Activated CD4-positive, alpha-beta T cell treated with anti-CD3 and anti-CD28 coated beads, Interleukin-10, Interleukin-2, amounts not matched to agents 100 ng/mL and 50 ng/mL, durations not matched to agents 16 hours and 8 hours (primary cell): ENCODE results near the gene VPS26C.
"Not testable (repeated sequence)": the region's sequence is repeated elsewhere in the genome, so short reads cannot be mapped to it uniquely, and the experiment has no call there.

Experiments
- DNase-seq: peaks from one replicate; pipeline ENCODE4 v3.0.0-alpha.2; 2020

VPS26C gene

GRCh38 chr21:37267269-37268185 lies at the start of gene VPS26C:
VPS26C (minus strand) TSS chr21:37267334; CDS start chr21:37267294, 40 bp downstream.
- peak; percentile 100 for DNase-seq

- not testable (repeated sequence) for DNase-seq
These were observed 48.9 kb upstream of the VPS26C start for GRCh38 chr21:37316072-37316471.

DNA sequence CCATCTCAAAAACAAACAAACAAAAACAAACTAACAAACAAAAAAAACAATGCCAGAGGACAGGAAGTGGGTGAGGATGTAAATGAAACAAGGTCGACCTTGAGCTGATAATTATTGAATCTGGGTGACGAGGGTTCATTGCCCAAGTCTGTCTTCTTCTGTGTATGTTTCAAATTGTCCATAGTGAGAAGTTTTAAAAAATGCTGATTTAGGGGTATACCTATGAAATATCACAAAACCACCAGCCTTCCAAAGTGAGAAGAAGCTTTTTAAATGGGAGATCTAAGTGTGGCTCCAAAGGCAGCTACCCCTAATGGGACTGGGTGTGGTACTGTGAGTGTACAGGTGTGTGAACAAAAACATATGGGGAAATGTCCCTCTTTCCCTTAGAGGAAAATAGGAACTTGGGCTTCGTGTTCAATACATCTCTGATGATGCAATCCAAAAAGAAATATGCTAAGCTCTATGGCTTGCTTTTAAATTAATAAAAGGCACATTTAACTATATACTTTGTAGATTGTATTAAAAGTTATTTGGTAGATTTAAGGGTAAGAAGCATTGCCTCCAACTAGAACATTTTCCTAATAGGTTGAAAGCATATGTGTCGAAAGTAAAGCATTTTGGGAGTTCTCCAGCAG lies 33.1 kb upstream of the VPS26C start:
- DNase-seq: no peak

DNA sequence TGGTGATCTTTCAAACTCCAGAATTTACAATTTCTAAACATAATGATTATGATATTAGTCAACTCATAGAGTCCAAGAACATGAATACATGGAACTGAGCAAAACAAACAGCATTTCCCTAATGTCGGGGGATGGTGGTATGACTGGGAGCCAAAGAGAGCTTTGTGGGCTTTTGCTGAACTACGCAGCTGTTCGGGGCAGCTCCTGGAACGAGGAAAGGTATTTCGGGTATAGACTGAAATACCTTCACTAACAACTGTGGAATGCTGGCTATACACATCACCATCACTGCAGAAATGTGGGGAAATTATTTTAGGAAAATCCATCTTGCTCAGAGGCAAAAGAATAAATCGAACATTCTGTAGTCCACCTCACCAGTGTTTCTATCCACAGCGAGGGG lies 30.2 kb upstream of the VPS26C start:
- no peak for DNase-seq

GRCh38 chr21:37294679-37295078 lies 27.5 kb upstream of the VPS26C start:
- no peak for DNase-seq

DNA sequence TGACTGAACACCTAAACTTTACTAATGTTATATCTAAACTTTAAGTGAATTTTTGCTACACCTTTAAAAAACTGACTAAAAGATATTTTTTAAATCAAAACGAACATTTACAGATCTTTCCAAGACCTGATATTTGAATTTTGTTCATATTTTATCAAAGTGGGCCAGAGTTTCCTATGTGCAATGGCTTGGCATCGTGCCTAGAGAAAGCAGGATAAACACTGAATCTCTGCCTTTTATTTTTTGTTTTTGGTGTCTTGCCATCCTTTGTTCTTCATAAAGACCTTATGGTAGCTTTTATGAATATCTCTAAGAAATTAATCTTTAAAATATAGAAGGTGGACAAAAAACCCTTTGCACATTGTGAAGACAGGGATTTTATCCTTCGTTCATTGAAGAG lies 25.8 kb upstream of the VPS26C start:
- no peak for DNase-seq

- no peak for DNase-seq
These were observed 24.9 kb upstream of the VPS26C start for GRCh38 chr21:37292041-37292440.

- DNase-seq: not testable (repeated sequence)
These were observed 16.1 kb upstream of the VPS26C start for GRCh38 chr21:37283191-37283710.

DNA sequence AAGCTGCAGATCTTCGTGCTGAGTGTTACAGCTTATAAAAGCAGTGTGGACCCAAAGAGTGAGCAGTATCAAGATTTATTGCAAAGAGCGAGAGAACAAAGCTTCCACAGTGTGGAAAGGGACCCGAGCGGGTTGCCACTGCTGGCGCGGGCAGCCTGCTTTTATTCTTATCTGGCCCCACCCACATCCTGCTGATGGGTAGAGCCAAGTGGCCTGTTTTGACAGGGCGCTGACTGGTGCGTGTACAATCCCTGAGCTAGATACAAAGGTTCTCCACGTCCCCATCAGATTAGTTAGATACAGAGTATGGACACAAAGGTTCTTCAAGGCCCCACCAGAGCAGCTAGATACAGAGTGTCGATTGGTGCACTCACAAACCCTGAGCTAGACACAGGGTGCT lies 15.5 kb upstream of the VPS26C start:
- DNase-seq: peak; percentile 27

GRCh38 chr21:37281993-37282392 lies 14.9 kb upstream of the VPS26C start:
- peak; percentile 16 for DNase-seq

DNA sequence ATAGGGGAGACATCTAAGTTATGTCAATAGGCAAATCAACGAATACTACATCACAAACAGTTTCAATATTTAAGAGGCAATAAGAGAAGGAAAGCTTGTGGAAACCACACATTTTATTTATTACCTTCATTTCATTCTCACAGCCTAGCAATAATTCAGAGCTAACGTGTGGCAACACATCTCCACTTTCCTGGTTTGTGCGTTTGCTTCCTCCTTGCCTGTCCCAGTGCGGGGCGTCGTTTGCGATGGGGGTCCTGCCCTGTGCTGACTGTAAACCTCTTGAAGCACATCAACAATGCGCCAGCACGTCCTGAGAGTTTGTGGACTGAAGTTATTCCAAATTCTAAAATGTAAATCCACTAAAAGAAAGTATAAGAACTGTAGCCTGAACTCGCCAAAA lies 14.4 kb upstream of the VPS26C start:
- DNase-seq: no peak

GRCh38 chr21:37279271-37279670 lies 12.1 kb upstream of the VPS26C start:
- not testable (repeated sequence) for DNase-seq

GRCh38 chr21:37278199-37278598 lies 11.1 kb upstream of the VPS26C start:
- no peak for DNase-seq

DNA sequence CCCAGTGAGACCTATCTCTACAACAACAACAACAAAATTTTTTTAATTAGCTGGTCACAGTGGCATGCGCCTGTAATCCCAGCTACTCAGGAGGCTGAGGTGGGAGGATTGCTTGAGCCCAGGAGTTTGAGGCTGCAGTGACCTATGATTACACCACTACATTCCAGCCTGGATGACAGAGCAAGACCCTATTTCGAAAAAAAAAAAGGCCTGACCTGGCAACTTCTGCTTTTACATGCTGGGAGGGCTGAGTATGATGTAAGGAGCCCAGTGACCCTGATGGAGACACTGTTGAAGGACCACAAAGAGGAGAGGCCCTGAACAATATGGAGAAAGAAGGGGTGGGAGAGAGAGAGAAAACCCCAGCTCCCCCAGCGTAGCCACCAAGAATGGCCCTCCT lies 9.2 kb upstream of the VPS26C start:
- DNase-seq: no peak

GRCh38 chr21:37273911-37274690 lies 7.0 kb upstream of the VPS26C start:
- no peak for DNase-seq

GRCh38 chr21:37273440-37273839 lies 6.3 kb upstream of the VPS26C start:
- DNase-seq: no peak

DNA sequence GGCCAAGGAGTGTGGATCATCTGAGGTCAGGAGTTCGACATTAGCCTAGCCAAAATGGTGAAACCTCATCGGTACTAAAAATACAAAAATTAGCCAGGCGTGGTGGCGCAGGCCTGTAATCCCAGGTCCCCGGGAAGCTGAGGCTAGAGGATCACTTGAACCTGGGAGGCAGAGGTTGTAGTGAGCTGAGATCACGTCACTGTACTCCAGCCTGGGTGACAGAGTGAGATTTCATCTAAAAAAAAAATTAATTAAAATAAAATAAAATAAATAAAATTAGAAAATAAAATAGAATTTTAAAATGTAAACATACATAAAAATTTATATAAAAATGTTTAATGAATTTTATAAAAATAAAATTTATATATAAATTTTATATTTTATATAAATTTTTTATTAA lies 5.8 kb upstream of the VPS26C start:
- no peak for DNase-seq

- no peak for DNase-seq
These were observed 3.6 kb upstream of the VPS26C start for GRCh38 chr21:37270576-37271365.

- DNase-seq: no peak
These were observed 2.3 kb upstream of the VPS26C start for GRCh38 chr21:37269481-37269880.

GRCh38 chr21:37268186-37268503 lies 1.0 kb upstream of the VPS26C start:
- DNase-seq: no peak

- no peak for DNase-seq
These were observed 466 bp downstream of the VPS26C start for GRCh38 chr21:37266515-37267221.

DNA sequence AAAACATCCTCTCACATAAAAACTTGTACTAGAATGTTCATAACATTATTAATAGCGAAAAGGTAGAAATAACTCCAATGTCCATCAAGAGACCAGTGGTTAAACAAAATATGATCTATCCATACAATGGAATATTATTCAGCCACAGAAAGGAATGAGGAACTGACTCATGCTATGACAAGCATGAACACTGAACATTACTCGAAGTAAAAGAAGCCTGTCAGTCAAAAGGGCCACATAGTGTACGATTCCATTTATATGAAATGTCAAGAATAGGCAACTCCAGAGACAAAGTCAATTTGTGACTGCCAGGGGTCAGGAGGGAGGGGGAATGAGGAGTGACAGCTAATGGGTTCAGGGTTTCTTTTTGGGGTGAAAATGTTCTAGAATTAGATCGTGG lies 2.3 kb downstream of the VPS26C start:
- DNase-seq: no peak
